ENCODE results near the gene PCNX2. TPM values are rescaled to one million over a fixed set of nuclear protein-coding genes. Genes with fewer than 3 reads are reported as not detected.

PCNX2 gene
- polyA plus RNA-seq, 4 donors: 10.3 to 13.1 (median 12.5) TPM

- no peak for DNase-seq (ENCODE audit: low read depth in 4 of 4, low spot score in 3 of 4)
These were observed 20.9 kb upstream of the PCNX2 start for GRCh38 chr1:233316473-233316872.

- no peak for DNase-seq (ENCODE audit: low read depth in 4 of 4, low spot score in 3 of 4)
These were observed 20.3 kb upstream of the PCNX2 start for GRCh38 chr1:233315718-233316301.

- no peak for DNase-seq (ENCODE audit: low read depth in 4 of 4, low spot score in 3 of 4)
These were observed 18.1 kb upstream of the PCNX2 start for GRCh38 chr1:233313434-233314155.

GRCh38 chr1:233304489-233305102, 9.1 kb upstream of the PCNX2 start:
- DNase-seq (ENCODE audit: low read depth in 4 of 4, low spot score in 3 of 4): no peak

- no peak for DNase-seq (ENCODE audit: low read depth in 4 of 4, low spot score in 3 of 4)
These were observed 4.8 kb upstream of the PCNX2 start for GRCh38 chr1:233300326-233300725.

GRCh38 chr1:233299450-233299849, 3.9 kb upstream of the PCNX2 start:
- DNase-seq (ENCODE audit: low read depth in 4 of 4, low spot score in 3 of 4): no peak

GRCh38 chr1:233295975-233296322, 424 bp upstream of the PCNX2 start:
- no peak for DNase-seq (ENCODE audit: low read depth in 4 of 4, low spot score in 3 of 4)

- peak in 2 of 4 donors; percentile 5 to 12 for DNase-seq (ENCODE audit: low read depth in 4 of 4, low spot score in 3 of 4)
These were observed 650 bp downstream of the PCNX2 start for GRCh38 chr1:233294913-233295236.

GRCh38 chr1:233293556-233294446, 1.7 kb downstream of the PCNX2 start:
- DNase-seq (ENCODE audit: low read depth in 4 of 4, low spot score in 3 of 4): no peak

GRCh38 chr1:233290396-233291034, 5.0 kb downstream of the PCNX2 start:
- DNase-seq (ENCODE audit: low read depth in 4 of 4, low spot score in 3 of 4): no peak

GRCh38 chr1:233289676-233290075, 5.8 kb downstream of the PCNX2 start:
- no peak for DNase-seq (ENCODE audit: low read depth in 4 of 4, low spot score in 3 of 4)

- no peak for DNase-seq (ENCODE audit: low read depth in 4 of 4, low spot score in 3 of 4)
These were observed 13.0 kb downstream of the PCNX2 start for GRCh38 chr1:233282582-233282886.

- no peak for DNase-seq (ENCODE audit: low read depth in 4 of 4, low spot score in 3 of 4)
These were observed 13.6 kb downstream of the PCNX2 start for GRCh38 chr1:233281711-233282581.

- no peak for DNase-seq (ENCODE audit: low read depth in 4 of 4, low spot score in 3 of 4)
These were observed 15.6 kb downstream of the PCNX2 start for GRCh38 chr1:233279971-233280370.

GRCh38 chr1:233278631-233279030, 16.9 kb downstream of the PCNX2 start:
- DNase-seq (ENCODE audit: low read depth in 4 of 4, low spot score in 3 of 4): no peak

- no peak for DNase-seq (ENCODE audit: low read depth in 4 of 4, low spot score in 3 of 4)
These were observed 17.6 kb downstream of the PCNX2 start for GRCh38 chr1:233277637-233278606.

GRCh38 chr1:233269656-233270055, 25.9 kb downstream of the PCNX2 start:
- DNase-seq (ENCODE audit: low read depth in 4 of 4, low spot score in 3 of 4): no peak

- DNase-seq (ENCODE audit: low read depth in 4 of 4, low spot score in 3 of 4): no peak
These were observed 27.0 kb downstream of the PCNX2 start for GRCh38 chr1:233268389-233269022.
